Mesothelial cell of epicardium (in vitro differentiated cells): ENCODE data around the gene ADAM19. TPM values are rescaled to one million over a fixed set of nuclear protein-coding genes. Genes with fewer than 3 reads are reported as not detected.
A peak's percentile ranks its signal among the peaks of the same experiment; 100 is the strongest.

ENCODE experiments used
- DNase-seq, 2 experiments: peaks; one replicate each; pipeline ENCODE4 v3.0.0; 2021; ENCODE audit warnings: low spot score in 2 of 2; ENCODE audit not compliant: unreplicated experiment in 2 of 2
- H3K27ac Mint-ChIP-seq: 2 replicates; pipeline ENCODE4 v1.8.0; 2021; ENCODE audit warnings: mixed read lengths
- H3K27me3 Mint-ChIP-seq: 2 replicates; pipeline ENCODE4 v1.8.0; 2021; ENCODE audit warnings: low read depth, mixed read lengths
- H3K36me3 Mint-ChIP-seq: 2 replicates; pipeline ENCODE4 v1.8.0; 2021; ENCODE audit warnings: mixed read lengths
- H3K4me1 Mint-ChIP-seq: 2 replicates; pipeline ENCODE4 v1.8.0; 2021; ENCODE audit warnings: mixed read lengths
- H3K4me3 Mint-ChIP-seq: 2 replicates; pipeline ENCODE4 v1.8.0; 2021; ENCODE audit warnings: mild to moderate bottlenecking, moderate library complexity, mixed read lengths
- H3K9me3 Mint-ChIP-seq: 2 replicates; pipeline ENCODE4 v1.8.0; 2021; ENCODE audit warnings: mixed read lengths
- CTCF ChIP-seq: fragments of 200-600 bp; sonication (generic); IDR thresholded peaks from one replicate; pipeline ENCODE4 v1.5.0; 2021; ENCODE audit warnings: antibody characterized with exemption; ENCODE audit not compliant: unreplicated experiment
- total RNA-seq: library from RNA; stranded (reverse); gene quantifications from 3 replicates; pipeline ENCODE4 v1.2.1, GENCODE V29; 2021

ADAM19 gene
- total RNA-seq, 1 donor from 2014 or later, result 19.7 TPM

GRCh38 chr5:157538311-157538710 lies 37.3 kb downstream of the ADAM19 start:
- TF ChIP-seq CTCF, result no peak
- no peak for DNase-seq
- no peak overlapping the region for H3K27ac Mint-ChIP-seq
- no peak overlapping the region for H3K4me3 Mint-ChIP-seq
- peaks cover 9% of the 10 kb centered on the region for H3K36me3 Mint-ChIP-seq
- H3K27me3 Mint-ChIP-seq, result no peaks in the 10 kb centered on the region
- H3K9me3 Mint-ChIP-seq, result no peaks in the 10 kb centered on the region
- H3K4me1 Mint-ChIP-seq, result peaks cover 20% of the 10 kb centered on the region

- Mint-ChIP-seq H3K36me3 (peaks cover 9% of the 10 kb centered on the region), H3K4me3 (no peak overlapping the region), H3K27ac (peak overlapping the region; percentile 25), H3K4me1 (peaks cover 4% of the 10 kb centered on the region), H3K9me3 (no peaks in the 10 kb centered on the region), H3K27me3 (no peaks in the 10 kb centered on the region)
- no peak for TF ChIP-seq CTCF
- no peak for DNase-seq
These were observed 40.3 kb downstream of the ADAM19 start for GRCh38 chr5:157535042-157535865.

GRCh38 chr5:157533011-157533481 lies 42.5 kb downstream of the ADAM19 start:
- no peaks in the 10 kb centered on the region for H3K27me3 Mint-ChIP-seq
- no peak overlapping the region for H3K27ac Mint-ChIP-seq
- peaks cover 9% of the 10 kb centered on the region for H3K36me3 Mint-ChIP-seq
- H3K9me3 Mint-ChIP-seq, result no peaks in the 10 kb centered on the region
- DNase-seq, result no peak
- H3K4me1 Mint-ChIP-seq, result peaks cover 11% of the 10 kb centered on the region
- TF ChIP-seq CTCF, result no peak
- no peak overlapping the region for H3K4me3 Mint-ChIP-seq

- peaks cover 7% of the 10 kb centered on the region for H3K36me3 Mint-ChIP-seq
- H3K27ac Mint-ChIP-seq, result no peak overlapping the region
- DNase-seq, result no peak
- no peaks in the 10 kb centered on the region for H3K27me3 Mint-ChIP-seq
- TF ChIP-seq CTCF, result no peak
- no peak overlapping the region for H3K4me3 Mint-ChIP-seq
- no peaks in the 10 kb centered on the region for H3K9me3 Mint-ChIP-seq
- peaks cover 15% of the 10 kb centered on the region for H3K4me1 Mint-ChIP-seq
These were observed 43.6 kb downstream of the ADAM19 start for GRCh38 chr5:157532022-157532421.

GRCh38 chr5:157530226-157530972 lies 45.2 kb downstream of the ADAM19 start:
- Mint-ChIP-seq H3K9me3 (no peaks in the 10 kb centered on the region), H3K4me3 (no peak overlapping the region), H3K27ac (no peak overlapping the region), H3K4me1 (peaks cover 16% of the 10 kb centered on the region), H3K27me3 (no peaks in the 10 kb centered on the region), H3K36me3 (no peaks in the 10 kb centered on the region)
- no peak for TF ChIP-seq CTCF
- no peak for DNase-seq
